Measurements from ENCODE around the gene KLHDC9.
"Not testable (repeated sequence)": the region's sequence is repeated elsewhere in the genome, so short reads cannot be mapped to it uniquely, and the experiment has no call there.

KLHDC9 gene

GRCh38 chr1:161115132-161115711 lies 17.1 kb downstream of the KLHDC9 start:
- ChIA-PET POLR2A (no interaction called here), CTCF (interaction anchor here (0.9 to 3.8 kb wide), 2 partner anchors 17 to 18 kb away, joined by 3 to 20 read pairs; partner anchors contain the start of gene KLHDC9)
- no peak for TF ChIP-seq CTCF (IDR thresholded peaks at IDR 0.05; ENCODE audit: control extremely low read depth, extremely low read depth, low read depth, missing control alignments)
- DNase-seq (ENCODE audit: extremely low spot score) = no peak

DNA sequence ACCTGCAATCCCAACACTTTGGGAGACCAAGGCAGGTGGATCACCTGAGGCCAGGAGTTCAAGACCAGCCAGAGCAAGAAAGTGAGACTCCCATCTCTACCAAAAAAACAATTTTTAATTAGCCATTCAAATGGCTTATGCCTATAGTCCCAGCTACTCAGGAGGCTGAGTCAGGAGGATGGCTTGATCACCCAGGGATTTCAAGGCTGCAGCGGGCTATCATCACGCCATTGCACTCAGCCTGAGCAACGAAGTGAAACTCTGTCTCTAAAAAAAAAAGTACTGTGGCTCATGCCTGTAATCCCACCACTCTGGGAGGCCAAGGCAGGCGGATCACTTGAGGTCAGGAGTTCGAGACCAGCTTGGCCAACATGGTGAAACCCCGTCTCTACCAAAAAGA lies 17.8 kb downstream of the KLHDC9 start:
- POLR2A ChIA-PET; DNase-seq (ENCODE audit: extremely low spot score): not testable (repeated sequence)
- CTCF ChIA-PET = interaction anchor here (0.9 to 3.8 kb wide), 3 partner anchors 17 to 118 kb away, joined by 3 to 20 read pairs (median 3); partner anchors contain the start of gene KLHDC9

DNA sequence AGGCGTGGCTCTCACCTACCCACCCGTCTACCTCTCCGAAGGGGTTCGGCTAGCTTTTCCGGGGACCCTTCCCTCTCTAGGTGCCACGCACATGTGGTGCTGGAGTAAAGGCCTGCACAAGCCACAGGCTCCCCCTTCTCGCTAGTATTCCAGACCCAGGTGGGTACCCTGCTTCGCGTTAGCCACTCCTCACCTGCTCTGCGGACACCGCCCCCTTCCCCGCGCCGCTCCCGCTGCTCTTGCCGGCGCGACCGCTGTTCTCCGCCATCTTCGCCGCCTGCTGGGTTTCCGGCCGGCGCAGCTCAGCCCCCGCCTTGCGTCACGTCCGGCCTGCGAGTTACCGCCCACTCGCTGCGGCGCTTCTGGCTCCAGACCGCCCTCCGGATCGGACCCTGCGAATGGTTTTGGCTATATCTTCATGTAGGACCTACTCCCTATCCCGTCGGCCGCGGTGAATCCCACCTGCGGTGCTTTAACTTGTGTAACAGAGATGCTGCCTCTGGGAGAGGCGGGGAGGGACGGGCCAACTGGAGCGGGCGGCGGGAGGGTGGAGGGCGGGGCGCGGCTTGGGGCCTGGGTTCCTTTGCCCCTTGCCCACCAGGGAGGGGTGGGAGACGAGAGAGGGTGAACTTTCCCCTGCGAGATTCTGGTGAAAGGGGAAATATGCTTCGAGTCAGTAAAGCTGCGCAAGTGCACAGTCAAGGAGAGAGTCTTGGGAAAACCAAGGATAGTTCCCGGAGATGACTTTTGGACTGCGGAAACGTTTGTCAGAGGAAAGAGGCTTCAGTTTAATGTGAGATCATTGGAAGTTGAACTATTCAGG lies 19.8 kb downstream of the KLHDC9 start, which contains the start of the genes NIT1 and PFDN2:
Gene NIT1 (plus strand): TSS at position 347 of the 823 bp plus-strand sequence. CDS start 72 bp downstream, at position 419.
Gene PFDN2 (minus strand): TSS at position 279 of the 823 bp plus-strand sequence. CDS start 11 bp downstream, at position 268.
- TF ChIP-seq CTCF (IDR thresholded peaks at IDR 0.05; ENCODE audit: control extremely low read depth, extremely low read depth, low read depth, missing control alignments) = peak; percentile 0
- peak; percentile 93 for DNase-seq (ENCODE audit: extremely low spot score)
- POLR2A ChIA-PET = interaction anchor here (0.8 kb wide), 1 partner anchor 48 kb away, joined by 3 read pairs; the partner anchor contains the start of gene ARHGAP30
- CTCF ChIA-PET = interaction anchor here (0.6 to 3.8 kb wide), 12 partner anchors 10 to 93 kb away, joined by 3 to 20 read pairs (median 3); partner anchors contain the start of genes KLHDC9, PPOX and TSTD1

- POLR2A ChIA-PET = no interaction called here
- peak; percentile 75 for DNase-seq (ENCODE audit: extremely low spot score)
These were observed 21.1 kb downstream of the KLHDC9 start for GRCh38 chr1:161119092-161119903.

GRCh38 chr1:161121042-161121650 lies 23.0 kb downstream of the KLHDC9 start:
- ChIA-PET POLR2A (interaction anchor here (0.6 to 1.3 kb wide), 5 partner anchors 9 to 54 kb away, joined by 4 to 14 read pairs (median 7); partner anchors contain the start of gene DEDD), CTCF (interaction anchor here (0.9 to 1.8 kb wide), 7 partner anchors 11 to 56 kb away, joined by 3 to 9 read pairs (median 4); partner anchors contain the start of genes ARHGAP30 and DEDD)
- no peak for TF ChIP-seq CTCF (IDR thresholded peaks at IDR 0.05; ENCODE audit: control extremely low read depth, extremely low read depth, low read depth, missing control alignments)
- no peak for DNase-seq (ENCODE audit: extremely low spot score)

More at GRCh38 chr1:161119092-161119903, 21.1 kb downstream of the KLHDC9 start:
- TF ChIP-seq CTCF (IDR thresholded peaks at IDR 0.05; ENCODE audit: control extremely low read depth, extremely low read depth, low read depth, missing control alignments) = peak; percentile 34
- CTCF ChIA-PET = interaction anchor here (1.2 kb wide), 1 partner anchor 9 kb away, joined by 4 read pairs; no protein-coding TSS in a partner anchor

DNA sequence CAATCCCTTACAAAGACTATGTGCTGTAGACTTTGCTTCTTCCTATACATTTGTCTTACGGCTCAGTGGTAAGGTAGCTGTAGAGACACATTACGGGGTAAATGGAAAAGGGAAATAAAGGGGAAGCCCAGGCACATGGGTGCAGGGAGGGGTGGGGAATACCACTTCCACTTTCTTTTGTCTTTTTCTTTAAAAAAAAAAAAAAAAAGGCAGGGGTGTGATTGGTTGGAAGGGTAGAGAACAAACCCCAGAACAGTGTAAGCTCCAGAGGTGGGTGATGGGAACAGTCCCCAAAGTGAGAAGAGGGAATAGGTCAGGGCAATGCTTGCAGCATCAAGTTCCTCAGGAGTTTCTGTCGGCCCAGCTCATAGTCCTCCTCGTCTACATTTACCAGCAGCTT lies 23.7 kb downstream of the KLHDC9 start:
- ChIA-PET CTCF (interaction anchor here (0.9 to 1.8 kb wide), 9 partner anchors 10 to 124 kb away, joined by 3 to 9 read pairs (median 4); partner anchors contain the start of genes ARHGAP30 and DEDD), POLR2A (interaction anchor here (0.6 to 1.3 kb wide), 5 partner anchors 10 to 54 kb away, joined by 4 to 14 read pairs (median 7); partner anchors contain the start of gene DEDD)
- DNase-seq (ENCODE audit: extremely low spot score) = no peak
- no peak for TF ChIP-seq CTCF (IDR thresholded peaks at IDR 0.05; ENCODE audit: control extremely low read depth, extremely low read depth, low read depth, missing control alignments)
